CD14-positive monocyte (primary cell): ENCODE results near the gene KDM2A. TPM values are rescaled to one million over a fixed set of nuclear protein-coding genes. Genes with fewer than 3 reads are reported as not detected.
A peak's percentile ranks its signal among the peaks of the same experiment; 100 is the strongest.

ENCODE experiments used
- DNase-seq, 3 donors: peaks; one replicate each; pipeline ENCODE4 v3.0.0-alpha.2; 2011 to 2022
- H2AFZ ChIP-seq: 2 replicates; pipeline ENCODE4 v1.6.0; 2012; ENCODE audit warnings: mild to moderate bottlenecking, low read depth, low read length, inconsistent platforms; ENCODE audit not compliant: insufficient read depth, poor library complexity, severe bottlenecking
- H3K27ac ChIP-seq, 2 donors: 1 replicate in 1 of 2; 2 replicates in 1 of 2; pipeline ENCODE4 v1.5.1; 2012 to 2013; ENCODE audit warnings: low read length in 2 of 2, control low read depth in 1 of 2, inconsistent platforms in 1 of 2, low read depth in 1 of 2, mild to moderate bottlenecking in 1 of 2
- H3K27me3 ChIP-seq, 2 donors: one replicate each; pipeline versions ENCODE4 v1.6.0 to v1.6.1; 2011 to 2013; ENCODE audit warnings: low read length in 2 of 2; ENCODE audit not compliant: control insufficient read depth in 2 of 2, insufficient read depth in 2 of 2
- H3K36me3 ChIP-seq, 2 donors: replicated peaks in 1 of 2; 1 replicate in 1 of 2; 2 replicates in 1 of 2; pipeline versions ENCODE4 v1.5.1 to v1.6.1; 2012 to 2013; ENCODE audit warnings: low read length in 2 of 2, control low read depth in 1 of 2, inconsistent platforms in 1 of 2, mild to moderate bottlenecking in 1 of 2; ENCODE audit not compliant: insufficient read depth in 2 of 2, control insufficient read depth in 1 of 2
- H3K4me1 ChIP-seq, 2 donors: 1 replicate in 1 of 2; 2 replicates in 1 of 2; pipeline versions ENCODE4 v1.5.1 to v1.6.1; 2012 to 2013; ENCODE audit warnings: low read length in 2 of 2, control low read depth in 1 of 2, inconsistent platforms in 1 of 2, mild to moderate bottlenecking in 1 of 2, moderate library complexity in 1 of 2; ENCODE audit not compliant: insufficient read depth in 2 of 2, control insufficient read depth in 1 of 2
- H3K4me2 ChIP-seq: replicated peaks from 2 replicates; pipeline ENCODE3; 2012; ENCODE audit warnings: low read length, moderate library complexity, mild to moderate bottlenecking; ENCODE audit not compliant: poor library complexity, severe bottlenecking; ENCODE audit errors: extremely low read depth
- H3K4me3 ChIP-seq, 3 experiments: fragments of 200-600 bp in 1 of 3; sonication (generic) in 1 of 3; replicated peaks in 1 of 3; 1 replicate in 2 of 3; 2 replicates in 1 of 3; pipeline ENCODE4 v1.5.1; 2011 to 2013; ENCODE audit warnings: low read length in 3 of 3, mild to moderate bottlenecking in 3 of 3, control low read depth in 2 of 3, low read depth in 2 of 3, inconsistent platforms in 1 of 3, moderate library complexity in 1 of 3
- H3K79me2 ChIP-seq: 2 replicates; pipeline ENCODE4 v1.6.0; 2012; ENCODE audit warnings: mild to moderate bottlenecking, control low read depth, inconsistent platforms, low read length, moderate library complexity; ENCODE audit not compliant: insufficient read depth
- H3K9ac ChIP-seq: 2 replicates; pipeline ENCODE4 v1.6.0; 2017; ENCODE audit warnings: low read length, mild to moderate bottlenecking; ENCODE audit not compliant: insufficient read depth, poor library complexity, severe bottlenecking
- H3K9me3 ChIP-seq, 2 donors: replicated peaks in 1 of 2; 1 replicate in 1 of 2; 2 replicates in 1 of 2; pipeline versions ENCODE4 v1.5.1 to v1.6.1; 2012 to 2013; ENCODE audit warnings: low read length in 2 of 2, control low read depth in 1 of 2; ENCODE audit not compliant: control insufficient read depth in 1 of 2, insufficient read depth in 1 of 2
- H4K20me1 ChIP-seq: 2 replicates; pipeline ENCODE4 v1.6.0; 2012; ENCODE audit warnings: mild to moderate bottlenecking, low read length, control low read depth, moderate library complexity; ENCODE audit not compliant: insufficient read depth
- H3K27ac Mint-ChIP-seq, 7 donors: one replicate each; pipeline ENCODE4 v1.8.0; 2020; ENCODE audit warnings: mild to moderate bottlenecking in 7 of 7, mixed read lengths in 7 of 7, moderate library complexity in 6 of 7, inconsistent platforms in 2 of 7
- H3K27me3 Mint-ChIP-seq, 3 donors: one replicate each; pipeline ENCODE4 v1.8.0; 2021 to 2022; ENCODE audit warnings: low read depth in 3 of 3, mild to moderate bottlenecking in 3 of 3, mixed read lengths in 3 of 3, moderate library complexity in 3 of 3, inconsistent platforms in 1 of 3
- H3K36me3 Mint-ChIP-seq, 2 donors: one replicate each; pipeline ENCODE4 v1.8.0; 2020; ENCODE audit warnings: mixed read lengths in 2 of 2, inconsistent platforms in 1 of 2, mild to moderate bottlenecking in 1 of 2
- H3K4me1 Mint-ChIP-seq: one replicate; pipeline ENCODE4 v1.8.0; 2020; ENCODE audit warnings: mild to moderate bottlenecking, mixed read lengths
- H3K4me3 Mint-ChIP-seq, 2 donors: one replicate each; pipeline ENCODE4 v1.8.0; 2020; ENCODE audit warnings: mild to moderate bottlenecking in 2 of 2, mixed read lengths in 2 of 2, moderate library complexity in 1 of 2
- H3K9me3 Mint-ChIP-seq, 7 donors: one replicate each; pipeline ENCODE4 v1.8.0; 2020 to 2022; ENCODE audit warnings: mixed read lengths in 7 of 7, mild to moderate bottlenecking in 6 of 7, moderate library complexity in 6 of 7, inconsistent platforms in 2 of 7
- WGBS: methylation state at CpG from one replicate; pipeline ENCODE4 v1.1.5; 2013; ENCODE audit warnings: missing lambda C conversion rate; ENCODE audit not compliant: insufficient coverage; 5-methylcytosine and 5-hydroxymethylcytosine counted together
- intact Hi-C, 2 donors: fragments of 100-400 bp; cut with micrococcal nuclease; formaldehyde crosslinking; loops; one replicate each; pipeline versions ENCODE4 v1.15.0 to v1.15.1; 2023
- polyA plus RNA-seq, 3 donors: library from polyadenylated mRNA; depleted of rRNA in 1 of 3; unstranded in 2 of 3; stranded (reverse) in 1 of 3; fragments of 300-500 nt in 2 of 3; fragments of >200 nt in 1 of 3; fragmentation: Illumina TruSeq in 2 of 3; gene quantifications; 1 replicate in 2 of 3; 2 replicates in 1 of 3; pipeline ENCODE4 v1.2.3, GENCODE V29; 2012 to 2021
- TF ChIP-seq, protein P1 (sequence below): fragments of 200-600 bp; IDR thresholded peaks from one replicate; pipeline ENCODE4 v1.8.0; 2022; ENCODE audit warnings: antibody characterized with exemption, mild to moderate bottlenecking

The KDM2A gene
- polyA plus RNA-seq, 3 donors = 2.6 to 98.9 (median 3.9) TPM

DNA sequence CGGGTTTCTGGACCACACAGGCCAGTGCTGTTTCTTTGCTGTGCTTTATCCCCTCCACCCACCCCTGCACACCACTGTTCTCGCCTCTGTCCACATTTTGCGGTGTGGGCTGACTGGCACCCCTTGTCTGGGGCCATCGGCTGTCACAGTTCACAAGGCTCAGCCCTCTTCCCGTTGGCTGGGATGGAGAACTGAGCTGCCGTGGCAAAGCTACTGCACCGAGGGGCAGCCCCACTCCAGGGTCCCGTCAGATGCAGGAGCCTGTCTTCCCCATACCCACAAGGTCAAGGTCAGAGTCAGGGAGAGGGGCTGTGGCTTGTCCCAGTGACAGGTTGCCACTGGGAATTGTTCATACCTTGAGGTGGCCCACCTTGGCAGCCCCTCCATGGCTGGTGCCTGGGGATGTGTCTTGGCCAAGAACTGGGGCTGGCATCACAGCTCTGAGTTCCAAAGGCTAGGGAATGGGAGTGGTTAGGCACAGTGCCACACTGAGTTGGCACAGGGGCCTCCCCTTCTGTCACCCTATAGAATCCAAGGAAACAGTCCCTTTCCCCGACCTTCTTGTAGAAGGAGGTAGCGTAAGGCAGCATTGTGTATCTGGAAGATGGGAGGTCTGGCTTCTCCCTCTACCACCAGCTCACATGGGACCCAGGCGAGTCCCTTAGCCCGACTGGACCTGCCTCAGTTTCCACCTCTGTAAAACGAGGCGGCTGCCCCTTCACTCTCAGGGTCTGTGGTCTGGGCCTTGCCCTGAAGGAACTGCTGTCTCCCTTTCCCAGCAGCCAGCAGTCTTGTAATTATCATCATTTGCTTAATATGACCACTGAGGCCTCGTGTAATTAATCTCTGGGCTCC, 150.6 kb downstream of the KDM2A start:
- Mint-ChIP-seq H3K4me1 (peaks cover 81% of the 10 kb centered on the region), H3K27me3 (peaks cover 2 to 6% (median 3%) of the 10 kb centered on the region in 3 donors)
- WGBS = 0% methylated on average over 11 of the region's 15 CpGs

More for the DNA sequence above, 150.6 kb downstream of the KDM2A start:
- Mint-ChIP-seq H3K36me3 (peaks cover 48 to 72% of the 10 kb centered on the region in 2 donors), H3K9me3 (peaks cover 0 to 2% (median 0%) of the 10 kb centered on the region in 7 donors), H3K4me3 (peak overlapping the region; percentile 98), H3K27ac (peak overlapping the region; percentile 89 to 99 (median 94))
- peak overlapping the region; percentile 93 for H3K4me2 ChIP-seq
- H3K9ac ChIP-seq = peak overlapping the region; percentile 58
- peaks cover 41 to 42% of the 10 kb centered on the region in 2 donors for H3K36me3 ChIP-seq
- H3K27ac ChIP-seq = peak overlapping the region; percentile 92 to 99
- peak overlapping the region; percentile 75 to 98 (median 97) for H3K4me3 ChIP-seq
- TF ChIP-seq, protein P1, sequence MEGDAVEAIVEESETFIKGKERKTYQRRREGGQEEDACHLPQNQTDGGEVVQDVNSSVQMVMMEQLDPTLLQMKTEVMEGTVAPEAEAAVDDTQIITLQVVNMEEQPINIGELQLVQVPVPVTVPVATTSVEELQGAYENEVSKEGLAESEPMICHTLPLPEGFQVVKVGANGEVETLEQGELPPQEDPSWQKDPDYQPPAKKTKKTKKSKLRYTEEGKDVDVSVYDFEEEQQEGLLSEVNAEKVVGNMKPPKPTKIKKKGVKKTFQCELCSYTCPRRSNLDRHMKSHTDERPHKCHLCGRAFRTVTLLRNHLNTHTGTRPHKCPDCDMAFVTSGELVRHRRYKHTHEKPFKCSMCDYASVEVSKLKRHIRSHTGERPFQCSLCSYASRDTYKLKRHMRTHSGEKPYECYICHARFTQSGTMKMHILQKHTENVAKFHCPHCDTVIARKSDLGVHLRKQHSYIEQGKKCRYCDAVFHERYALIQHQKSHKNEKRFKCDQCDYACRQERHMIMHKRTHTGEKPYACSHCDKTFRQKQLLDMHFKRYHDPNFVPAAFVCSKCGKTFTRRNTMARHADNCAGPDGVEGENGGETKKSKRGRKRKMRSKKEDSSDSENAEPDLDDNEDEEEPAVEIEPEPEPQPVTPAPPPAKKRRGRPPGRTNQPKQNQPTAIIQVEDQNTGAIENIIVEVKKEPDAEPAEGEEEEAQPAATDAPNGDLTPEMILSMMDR = no peak
- H4K20me1 ChIP-seq = peaks cover 73% of the 10 kb centered on the region
- intact Hi-C loops = loop anchor here (2.0 to 10.0 kb wide), 5 partner anchors 15 to 235 kb away; partner anchors contain the start of genes CDK2AP2 (in 1 of the 2), CLCF1 (in 1 of the 2), PITPNM1 (in 1 of the 2) and SSH3 (in 1 of the 2)
- H3K9me3 ChIP-seq = no peaks in the 10 kb centered on the region
- peak in 1 of 3 donors; percentile 40 for DNase-seq
- H3K4me1 ChIP-seq = peaks cover 71 to 90% of the 10 kb centered on the region in 2 donors
- no peaks in the 10 kb centered on the region for H3K27me3 ChIP-seq
- peaks cover 96% of the 10 kb centered on the region for H3K79me2 ChIP-seq
- H2AFZ ChIP-seq = no peak overlapping the region
